GM18861 (cell line): Measurements from ENCODE around the gene PXMP2.

Source experiments
- ATAC-seq: cut with Tn5 transposase; IDR thresholded peaks from one replicate; pipeline ENCODE4 v1.9.1; 2021; ENCODE audit not compliant: unreplicated experiment

Gene PXMP2

DNA sequence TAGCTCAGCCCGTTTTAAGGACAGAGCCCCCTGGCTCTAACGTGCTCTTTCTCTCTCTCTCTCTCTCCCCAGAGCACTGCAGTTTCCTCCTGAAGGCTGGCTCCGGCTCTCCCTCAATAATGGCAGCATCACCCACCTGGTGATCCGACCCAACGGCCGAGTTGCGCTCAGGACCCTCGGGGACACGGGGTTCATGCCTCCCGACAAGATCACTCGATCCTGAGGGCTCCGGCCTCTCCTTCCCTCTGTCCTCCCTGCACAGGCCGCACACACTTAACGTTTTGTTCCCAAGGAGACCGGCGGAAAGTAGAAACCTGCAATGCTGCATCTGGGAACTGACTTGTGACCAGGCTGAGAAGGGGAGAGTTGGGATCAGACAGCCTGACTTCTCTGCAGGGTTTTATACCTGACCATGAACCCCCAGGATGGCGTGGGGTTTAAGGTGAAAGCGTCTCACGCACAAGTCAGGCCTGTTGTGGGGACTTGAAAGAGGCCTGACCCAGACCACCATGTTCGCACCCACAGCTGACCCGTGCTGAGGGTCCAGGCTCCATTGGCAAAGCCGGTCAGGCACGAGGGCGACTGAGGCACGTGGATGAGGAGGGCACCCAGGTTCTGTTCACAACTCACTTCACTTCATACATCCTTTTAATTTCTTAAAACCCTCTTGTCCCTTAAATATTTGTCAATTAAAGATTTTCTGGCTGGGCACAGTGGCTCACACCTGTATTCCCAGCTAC is 33.4 kb downstream of the PXMP2 start:
- no peak for ATAC-seq

DNA sequence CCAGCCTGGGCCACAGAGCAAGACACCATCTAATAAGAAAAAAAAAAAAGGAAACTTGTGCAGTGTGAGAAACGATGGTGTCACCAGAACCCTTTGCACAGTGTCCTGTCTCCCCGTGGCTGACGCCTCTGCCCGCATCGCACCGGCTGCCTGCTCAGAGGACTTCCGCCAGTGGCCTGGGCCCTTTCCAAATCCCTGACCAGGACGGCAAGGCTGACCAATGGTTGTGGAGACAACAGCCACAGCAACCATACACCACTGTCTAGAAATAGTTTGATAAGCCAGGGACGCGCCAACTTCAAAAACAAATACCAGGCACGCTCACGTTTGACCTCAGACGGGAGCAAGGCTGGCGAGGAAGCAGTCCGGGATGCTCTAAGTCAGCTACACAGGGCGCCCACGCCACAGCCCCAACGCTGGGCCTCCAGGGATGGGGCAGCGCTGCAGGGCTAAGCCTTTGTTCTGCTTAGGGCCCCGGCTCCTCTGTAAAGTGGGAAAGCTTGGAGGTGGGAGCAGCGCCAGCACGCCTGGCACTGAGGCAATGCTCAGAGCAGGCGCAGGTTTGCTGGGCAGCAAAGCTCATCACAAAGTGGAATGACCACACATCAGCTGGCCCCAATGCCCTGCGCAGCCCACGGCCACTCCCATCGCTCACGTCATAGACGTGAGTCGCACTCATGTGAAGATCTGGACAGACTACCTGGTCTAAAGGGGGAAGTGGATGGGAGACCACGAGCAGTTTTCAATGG is 35.8 kb downstream of the PXMP2 start:
- ATAC-seq, result no peak

DNA sequence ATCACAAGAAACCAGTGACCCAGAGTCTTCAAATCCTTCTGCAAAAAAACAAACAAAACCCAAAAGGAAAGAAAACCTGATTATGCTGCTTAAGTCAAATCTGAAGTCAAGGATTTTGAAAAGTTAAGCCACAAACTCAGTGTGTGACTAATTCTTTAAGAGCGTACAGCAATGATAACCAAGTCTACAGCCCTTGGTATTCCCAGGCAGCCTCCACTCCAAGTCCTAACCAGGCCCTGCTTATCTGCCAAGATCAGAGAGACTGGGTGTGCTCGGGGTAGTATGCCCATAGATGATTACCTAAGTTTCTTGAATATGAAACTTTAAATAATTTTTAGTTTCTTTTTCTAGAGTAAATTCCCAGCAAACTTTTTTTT is 36.4 kb downstream of the PXMP2 start:
- ATAC-seq, result no peak

DNA sequence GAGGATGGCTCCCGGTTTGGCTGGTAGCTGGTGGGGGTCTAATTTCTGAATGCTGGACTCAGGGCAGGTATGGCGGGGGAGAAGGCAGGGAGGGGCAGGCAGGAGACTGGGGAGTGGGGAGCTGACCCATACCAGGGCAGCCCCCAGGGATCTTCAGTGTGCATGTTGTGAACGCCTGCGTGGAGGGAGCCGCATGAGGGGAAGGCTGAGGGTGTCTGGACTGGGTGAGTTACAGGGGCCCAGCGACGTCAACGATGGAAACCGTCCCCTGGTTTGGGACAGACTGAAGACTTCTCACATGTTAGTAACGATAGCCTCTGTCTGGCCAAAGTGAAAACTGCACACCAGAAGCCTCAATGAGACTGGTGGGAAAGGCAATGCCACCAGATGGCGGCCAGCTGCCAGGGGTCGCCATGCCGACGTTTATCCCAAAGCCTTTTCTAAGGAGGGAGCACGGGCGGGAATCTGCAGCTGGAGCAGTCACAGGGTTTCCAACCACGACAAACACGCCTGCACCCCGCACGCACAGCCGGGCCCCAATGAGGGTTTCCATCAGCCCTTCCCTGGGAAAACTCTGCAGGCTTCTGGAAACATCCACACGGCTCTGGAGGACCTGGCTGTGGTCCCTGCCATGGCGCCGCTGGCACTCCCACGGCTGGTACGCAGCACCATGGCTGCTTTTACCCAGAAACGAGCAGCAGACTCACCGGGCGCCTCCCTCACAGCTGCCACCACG is 37.3 kb downstream of the PXMP2 start:
- no peak for ATAC-seq

DNA sequence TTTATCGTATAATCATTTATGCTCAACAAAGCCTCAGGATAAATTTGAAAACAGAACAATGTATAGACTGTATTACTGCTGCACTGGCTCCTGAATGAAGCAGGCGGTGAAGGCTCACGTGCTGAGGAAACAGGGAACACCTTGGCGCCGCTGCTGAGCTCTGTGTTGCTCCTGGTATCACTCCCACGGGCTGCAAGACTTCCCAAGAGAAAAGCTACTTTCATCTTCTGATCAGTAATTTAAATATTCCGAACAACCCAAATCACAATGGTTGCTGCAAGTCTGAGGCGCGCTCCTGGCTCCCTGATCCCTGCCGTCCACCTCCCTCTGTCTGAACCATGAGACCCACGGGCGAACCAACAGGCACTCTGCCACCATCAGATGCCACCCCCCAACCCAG is 39.0 kb downstream of the PXMP2 start:
- no peak for ATAC-seq

DNA sequence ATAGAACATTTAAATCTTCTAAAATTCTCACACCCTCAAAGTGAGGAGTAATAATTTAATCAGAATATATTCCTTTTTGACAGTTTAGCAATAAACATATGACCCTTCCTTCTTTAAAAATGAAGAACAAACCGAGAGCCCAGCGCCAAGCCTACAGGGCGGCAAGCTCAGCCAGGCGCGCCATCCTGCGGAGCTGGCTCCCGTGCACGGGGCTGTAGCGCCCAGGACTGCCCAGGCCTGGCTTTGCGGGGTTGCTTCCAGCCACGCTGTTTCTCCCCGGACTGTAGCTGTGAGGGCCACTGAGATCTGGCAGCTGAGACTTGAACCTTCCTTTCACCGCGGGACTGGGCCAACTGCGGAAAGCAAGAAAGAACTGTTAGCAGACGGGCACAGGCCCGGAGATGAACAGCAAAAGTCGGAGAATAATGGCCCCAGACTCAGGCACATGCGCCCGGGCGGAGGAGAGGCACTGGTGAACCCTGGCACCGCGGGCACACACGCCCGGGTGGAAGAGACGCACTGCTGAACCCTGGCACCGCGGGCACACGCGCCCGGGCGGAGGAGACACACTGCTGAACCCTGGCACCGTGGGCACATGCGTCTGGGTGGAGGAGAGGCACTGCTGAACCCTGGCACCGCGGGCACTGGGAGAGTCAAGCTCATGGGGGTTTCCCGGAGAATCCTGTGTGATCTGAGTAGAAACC is 39.9 kb downstream of the PXMP2 start:
- ATAC-seq, result no peak

DNA sequence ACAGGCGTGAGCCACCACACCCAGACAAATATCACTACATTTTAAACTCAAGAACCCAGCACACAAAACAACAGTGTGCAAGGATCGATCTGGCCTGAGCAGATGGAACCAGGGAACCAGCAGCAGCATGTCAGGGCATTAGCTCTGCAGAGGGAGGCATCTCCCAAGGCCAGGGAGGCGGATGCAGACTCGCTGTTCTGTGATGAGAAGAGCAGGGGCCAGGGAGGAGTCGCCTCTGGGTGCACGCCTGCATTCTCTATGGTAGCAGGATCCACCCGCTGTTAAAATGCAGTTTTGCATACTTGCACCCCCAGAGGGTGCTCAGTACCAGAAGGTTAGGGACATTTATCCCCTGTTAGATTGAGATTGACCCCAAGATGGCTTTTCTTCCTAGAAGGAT is 41.1 kb downstream of the PXMP2 start:
- no peak for ATAC-seq

DNA sequence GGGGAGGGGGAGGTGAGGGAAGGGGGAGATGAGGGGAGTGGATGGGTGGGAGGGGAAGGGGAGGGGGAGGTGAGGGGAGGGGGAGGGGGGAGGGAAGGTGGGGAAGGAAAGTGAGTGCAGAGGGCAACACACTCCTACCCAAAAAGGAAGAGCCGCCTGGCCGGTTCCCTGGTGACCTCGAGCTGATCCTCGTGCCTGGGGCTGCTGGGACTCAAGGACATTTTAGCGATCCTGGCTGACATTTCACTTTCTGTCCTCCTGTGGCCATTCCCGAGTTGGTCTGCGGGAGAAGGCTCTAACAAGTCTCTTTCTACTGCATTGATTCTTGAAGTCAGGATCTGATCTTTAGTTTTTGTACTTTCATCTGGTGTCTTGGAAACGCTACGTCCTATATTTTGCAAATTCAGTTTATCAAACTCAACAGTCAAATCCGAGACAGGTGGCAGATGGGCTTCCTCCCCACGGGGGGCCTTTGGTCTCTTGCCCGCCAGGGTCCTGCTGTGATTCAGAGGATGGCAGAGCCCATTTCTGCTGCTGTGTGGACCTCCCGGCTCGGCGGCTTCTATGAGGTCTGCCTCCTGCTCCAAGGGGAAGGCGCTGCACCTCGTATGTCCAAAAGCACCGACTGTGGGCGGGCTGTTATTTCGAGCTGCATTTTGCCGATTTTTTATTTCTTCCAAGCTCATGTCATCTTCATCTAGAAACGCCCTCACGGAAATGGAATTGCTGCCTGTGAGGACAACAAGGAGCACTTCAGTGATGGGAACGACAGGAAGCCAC is 42.3 kb downstream of the PXMP2 start:
- no peak for ATAC-seq

DNA sequence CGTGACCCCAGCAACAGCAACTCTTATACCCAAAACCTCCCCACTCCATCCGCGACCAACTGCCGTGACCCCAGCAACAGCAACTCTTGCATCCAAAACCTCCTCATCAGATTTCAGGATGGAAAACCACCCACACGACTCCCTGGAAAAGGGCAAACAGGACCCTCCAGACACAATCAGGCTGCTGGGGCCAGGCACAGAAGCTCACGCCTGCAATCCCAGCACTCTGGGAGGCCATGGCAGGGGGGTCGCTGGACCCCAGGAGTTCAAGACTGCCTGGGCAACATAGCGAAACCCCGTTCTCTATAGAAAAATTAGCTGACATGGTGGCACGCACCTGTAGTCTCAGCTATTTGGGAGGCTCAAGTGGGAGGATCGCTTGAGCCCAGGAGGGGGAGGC is 43.0 kb downstream of the PXMP2 start:
- ATAC-seq, result no peak

DNA sequence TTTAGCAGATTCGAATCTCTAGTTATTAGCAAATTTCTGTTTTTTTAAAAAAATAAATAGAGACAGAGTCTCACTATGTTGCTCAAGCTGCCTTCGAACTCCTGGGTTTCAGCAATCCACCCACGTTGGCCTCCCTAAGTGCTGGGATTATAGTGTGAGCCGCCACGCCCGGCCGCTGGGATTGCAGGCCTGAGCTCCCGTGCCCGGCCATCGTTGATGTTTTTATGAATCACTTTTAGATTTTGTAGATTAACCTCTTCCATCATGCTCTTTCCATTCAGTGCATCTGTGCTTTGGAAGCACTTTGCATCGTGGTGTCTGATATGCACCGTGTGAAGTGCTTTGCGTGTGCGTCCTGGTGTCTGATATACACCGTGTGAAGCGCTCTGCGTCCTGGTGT is 44.2 kb downstream of the PXMP2 start:
- ATAC-seq, result no peak

DNA sequence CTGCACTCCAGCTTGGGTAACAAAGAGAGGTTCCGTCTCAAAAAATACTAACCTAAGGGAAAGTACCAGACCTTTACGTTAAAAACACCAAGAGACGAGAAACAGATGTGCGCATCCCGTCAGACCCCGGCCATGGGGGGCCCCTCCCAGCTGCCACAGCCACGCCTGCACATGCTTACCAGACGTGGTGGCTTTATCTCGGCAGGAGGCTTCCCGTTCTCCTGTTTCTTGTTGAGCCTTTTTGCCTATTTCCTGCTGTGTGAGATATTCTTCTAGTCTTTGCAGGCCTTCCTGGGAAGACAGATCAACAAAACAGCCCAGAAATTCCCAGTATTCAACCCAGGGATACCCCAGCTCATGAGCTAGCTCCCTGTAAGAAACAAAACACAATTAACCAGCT is 46.8 kb downstream of the PXMP2 start:
- no peak for ATAC-seq

DNA sequence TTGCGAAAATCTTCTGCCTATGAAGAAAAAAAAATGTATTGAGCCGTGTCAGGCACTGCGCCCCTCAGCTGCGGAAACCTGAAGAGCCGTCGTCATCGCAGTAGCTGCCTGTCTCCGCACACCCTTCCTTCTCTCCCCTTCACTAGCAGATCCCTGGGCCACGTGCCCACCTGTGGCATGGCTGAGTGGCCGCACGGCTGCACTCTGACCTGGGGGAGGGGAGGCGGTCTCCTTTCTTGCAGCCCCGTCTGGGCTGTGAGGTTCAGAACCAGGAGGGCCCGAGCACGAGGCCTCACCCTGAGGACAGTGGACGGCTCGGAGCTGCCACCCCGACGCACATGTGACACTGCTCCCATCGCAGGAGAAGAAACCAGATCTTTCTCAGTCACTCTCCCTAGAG is 48.1 kb downstream of the PXMP2 start:
- ATAC-seq, result no peak

DNA sequence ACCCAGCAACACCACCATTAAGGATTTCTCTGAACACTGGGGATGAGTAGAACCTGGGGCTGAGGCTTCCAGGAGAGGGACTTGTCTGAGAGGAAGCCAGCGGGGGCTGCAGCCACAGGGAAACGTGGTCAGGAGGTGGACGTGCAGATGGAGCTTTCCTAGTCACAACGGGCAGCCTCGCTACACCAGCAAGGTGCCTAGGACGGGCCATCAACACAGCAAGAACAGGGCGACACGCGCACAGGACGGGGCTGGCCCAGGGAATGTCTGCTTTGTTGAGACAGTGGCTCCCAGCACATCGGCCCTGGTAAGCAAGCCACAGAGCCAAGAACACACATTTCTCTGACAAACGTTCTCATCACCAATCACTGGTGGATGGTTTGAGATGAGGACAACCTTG is 49.0 kb downstream of the PXMP2 start:
- ATAC-seq, result no peak

DNA sequence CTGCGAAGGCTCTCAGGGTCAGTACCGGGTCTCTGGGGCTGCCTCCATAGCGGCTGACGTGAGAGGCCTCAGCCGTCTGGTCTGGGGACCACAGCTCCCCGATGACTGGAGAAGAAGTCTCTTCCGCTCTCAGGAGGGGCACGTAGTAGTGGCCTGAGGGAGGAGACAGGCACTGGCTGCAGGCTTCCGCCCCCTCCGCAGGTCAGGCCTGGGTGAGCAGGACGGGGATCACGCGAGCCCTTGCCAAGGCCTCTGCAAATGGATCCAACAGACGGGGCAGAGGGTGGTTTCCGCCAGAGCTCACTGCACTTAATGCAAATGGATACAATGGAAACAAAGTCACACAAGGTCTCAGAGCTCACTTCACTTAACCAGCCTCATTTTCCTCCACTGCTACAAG is 49.5 kb downstream of the PXMP2 start:
- ATAC-seq, result no peak

DNA sequence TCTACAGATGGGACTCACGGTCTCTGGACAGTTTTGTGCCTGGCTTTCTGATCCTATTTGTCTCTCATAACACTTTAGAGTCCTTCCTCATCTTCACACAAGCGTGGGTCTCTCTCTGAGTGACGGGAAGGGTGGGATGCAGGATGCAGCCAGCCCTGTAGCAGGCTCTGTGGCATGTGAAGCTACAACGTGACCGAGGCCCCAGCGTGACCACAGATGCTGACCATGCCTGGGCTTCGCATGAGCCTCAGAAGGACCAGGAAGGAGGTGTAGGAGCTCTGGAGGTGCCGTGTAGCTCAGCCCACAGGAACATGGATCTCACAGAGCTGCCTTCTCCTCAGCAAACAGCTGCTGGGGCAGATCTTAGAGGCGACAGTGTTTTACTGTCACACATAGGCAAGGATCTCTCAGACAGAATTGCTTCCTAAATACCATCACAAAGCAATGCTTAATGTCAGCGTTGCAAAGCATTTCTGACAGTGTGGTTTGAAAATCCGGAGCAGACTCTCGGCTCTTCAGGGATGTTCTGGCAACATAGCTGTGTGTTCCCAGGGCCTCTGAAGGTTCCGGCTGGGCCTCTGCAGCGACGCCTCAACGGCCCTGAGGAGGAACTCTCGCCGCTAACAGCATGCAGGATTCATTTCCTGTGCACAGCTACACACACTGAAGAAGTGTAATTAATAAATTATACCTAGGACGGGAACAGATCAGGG is 52.4 kb downstream of the PXMP2 start:
- ATAC-seq, result no peak

DNA sequence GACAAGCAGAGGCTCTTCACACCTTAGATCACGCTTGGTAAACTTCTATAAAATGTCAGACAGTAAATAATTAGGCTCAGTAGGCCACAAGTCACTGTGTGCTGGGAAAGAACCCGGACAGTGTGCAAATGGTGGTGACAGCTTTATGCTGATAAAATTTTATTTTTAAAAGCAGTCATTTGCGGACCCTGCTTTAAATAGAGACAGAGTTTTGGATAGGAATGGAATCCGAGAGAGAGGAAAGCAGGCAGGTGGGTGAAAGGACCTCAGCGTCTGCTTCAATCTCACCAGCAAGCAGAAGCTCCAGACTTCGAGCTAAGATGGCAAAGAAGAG is 52.9 kb downstream of the PXMP2 start:
- ATAC-seq, result no peak

DNA sequence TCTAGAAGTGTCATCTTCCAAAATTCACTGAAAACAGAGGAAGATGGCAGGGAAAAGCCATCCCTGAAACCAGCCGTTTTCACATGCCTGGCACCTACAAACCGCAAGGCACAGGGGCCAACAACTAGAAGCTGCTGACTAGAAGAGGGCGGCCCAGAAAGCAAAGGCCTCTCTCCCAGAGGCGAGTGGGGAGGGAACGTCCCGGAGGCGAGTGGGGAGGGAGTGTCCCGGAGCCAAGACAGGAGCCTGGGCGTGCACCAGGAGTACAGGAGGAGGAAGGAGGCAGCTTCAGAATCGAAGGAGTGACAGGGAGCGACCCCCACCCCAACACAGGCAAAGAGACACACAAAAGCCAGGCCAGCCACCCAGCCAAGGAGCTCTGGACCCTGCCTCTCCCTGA is 53.3 kb downstream of the PXMP2 start:
- no peak for ATAC-seq

DNA sequence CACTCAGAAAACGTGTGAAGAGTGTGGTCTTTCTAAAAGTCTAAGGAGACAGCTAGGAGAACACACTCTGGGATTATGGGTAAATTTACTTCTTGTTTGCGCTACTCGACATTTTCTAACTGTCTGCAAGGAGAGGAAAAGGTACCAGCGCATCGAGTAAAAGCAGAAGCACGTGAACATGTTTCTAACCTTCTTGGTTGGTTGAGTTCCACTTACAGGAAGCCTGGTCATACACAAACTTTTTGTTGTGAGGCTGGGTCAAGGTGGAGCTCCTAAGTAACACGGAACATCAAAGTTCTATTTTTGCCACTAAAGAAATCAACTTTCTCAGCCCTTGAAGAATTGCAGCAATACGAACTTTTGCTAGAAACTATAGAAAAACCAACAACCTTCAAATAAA is 54.2 kb downstream of the PXMP2 start:
- no peak for ATAC-seq

DNA sequence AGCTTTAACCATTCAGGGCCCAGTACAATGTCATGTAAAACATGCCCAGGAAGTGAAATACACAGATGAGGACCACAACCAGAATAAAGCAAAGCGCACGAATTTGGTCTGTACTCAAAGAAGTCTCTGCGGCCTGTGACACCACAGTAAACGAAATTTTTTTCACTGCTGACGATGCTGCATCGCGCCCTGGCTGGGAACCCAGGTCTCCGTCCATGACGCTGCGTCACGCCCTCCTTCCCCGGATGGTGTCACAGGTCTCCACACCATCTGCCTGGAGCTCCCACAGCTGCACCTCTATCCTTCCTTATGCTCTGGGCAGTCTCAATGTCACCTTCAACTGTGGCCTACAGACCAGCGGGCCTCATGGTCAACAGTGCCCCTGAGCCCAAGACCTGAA is 56.4 kb downstream of the PXMP2 start:
- ATAC-seq, result no peak

DNA sequence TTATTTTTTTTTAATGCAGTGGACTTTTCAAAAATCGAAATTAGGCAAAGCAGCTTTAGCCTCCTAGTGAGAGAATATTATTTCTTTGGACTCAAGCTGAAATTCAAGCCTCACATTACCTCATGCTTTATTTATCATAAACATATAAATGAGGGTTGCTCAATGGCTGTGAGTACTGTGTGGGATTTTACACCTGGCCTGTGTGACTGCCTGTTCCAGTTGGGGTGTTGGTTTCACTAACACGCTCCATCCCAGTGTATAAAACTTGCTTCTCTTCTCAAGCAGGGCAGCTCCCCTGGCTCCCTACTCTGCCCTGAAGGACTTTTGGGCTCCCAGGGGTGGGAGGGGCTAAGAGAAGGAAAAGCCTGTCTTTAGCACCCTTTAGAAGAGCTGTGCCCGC is 59.2 kb downstream of the PXMP2 start:
- ATAC-seq, result no peak
